Measurements from ENCODE around the gene VPS18.
A peak's percentile ranks its signal among the peaks of the same experiment; 100 is the strongest.

VPS18 gene

DNA sequence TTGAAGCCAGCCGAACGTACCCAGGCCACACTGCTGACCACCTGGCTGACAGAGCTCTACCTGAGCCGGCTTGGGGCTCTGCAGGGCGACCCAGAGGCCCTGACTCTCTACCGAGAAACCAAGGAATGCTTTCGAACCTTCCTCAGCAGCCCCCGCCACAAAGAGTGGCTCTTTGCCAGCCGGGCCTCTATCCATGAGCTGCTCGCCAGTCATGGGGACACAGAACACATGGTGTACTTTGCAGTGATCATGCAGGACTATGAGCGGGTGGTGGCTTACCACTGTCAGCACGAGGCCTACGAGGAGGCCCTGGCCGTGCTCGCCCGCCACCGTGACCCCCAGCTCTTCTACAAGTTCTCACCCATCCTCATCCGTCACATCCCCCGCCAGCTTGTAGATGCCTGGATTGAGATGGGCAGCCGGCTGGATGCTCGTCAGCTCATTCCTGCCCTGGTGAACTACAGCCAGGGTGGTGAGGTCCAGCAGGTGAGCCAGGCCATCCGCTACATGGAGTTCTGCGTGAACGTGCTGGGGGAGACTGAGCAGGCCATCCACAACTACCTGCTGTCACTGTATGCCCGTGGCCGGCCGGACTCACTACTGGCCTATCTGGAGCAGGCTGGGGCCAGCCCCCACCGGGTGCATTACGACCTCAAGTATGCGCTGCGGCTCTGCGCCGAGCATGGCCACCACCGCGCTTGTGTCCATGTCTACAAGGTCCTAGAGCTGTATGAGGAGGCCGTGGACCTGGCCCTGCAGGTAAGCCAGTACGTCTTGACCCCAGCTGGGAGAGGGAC, 6.2 kb downstream of the VPS18 start:
- DNase-seq: no peak

DNA sequence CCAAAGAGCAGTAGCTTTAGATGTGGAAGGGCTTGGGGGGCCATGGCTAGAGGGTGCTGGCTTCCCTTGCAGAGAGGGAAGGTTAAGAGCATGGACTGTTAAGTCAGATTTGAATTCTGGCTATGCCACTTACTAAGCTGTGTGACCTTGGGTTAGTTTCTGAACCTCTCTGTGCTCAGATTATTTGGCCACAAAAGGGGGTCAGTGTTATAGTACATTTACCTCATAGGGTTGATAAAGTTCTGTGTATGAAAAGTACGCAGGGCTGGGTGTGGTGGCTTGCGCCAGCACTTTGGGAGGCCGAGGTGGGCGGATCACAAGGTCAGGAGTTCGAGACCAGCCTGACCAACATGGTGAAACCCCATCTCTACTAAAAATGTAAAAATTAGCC, 6.8 kb downstream of the VPS18 start:
- no peak for DNase-seq

DNA sequence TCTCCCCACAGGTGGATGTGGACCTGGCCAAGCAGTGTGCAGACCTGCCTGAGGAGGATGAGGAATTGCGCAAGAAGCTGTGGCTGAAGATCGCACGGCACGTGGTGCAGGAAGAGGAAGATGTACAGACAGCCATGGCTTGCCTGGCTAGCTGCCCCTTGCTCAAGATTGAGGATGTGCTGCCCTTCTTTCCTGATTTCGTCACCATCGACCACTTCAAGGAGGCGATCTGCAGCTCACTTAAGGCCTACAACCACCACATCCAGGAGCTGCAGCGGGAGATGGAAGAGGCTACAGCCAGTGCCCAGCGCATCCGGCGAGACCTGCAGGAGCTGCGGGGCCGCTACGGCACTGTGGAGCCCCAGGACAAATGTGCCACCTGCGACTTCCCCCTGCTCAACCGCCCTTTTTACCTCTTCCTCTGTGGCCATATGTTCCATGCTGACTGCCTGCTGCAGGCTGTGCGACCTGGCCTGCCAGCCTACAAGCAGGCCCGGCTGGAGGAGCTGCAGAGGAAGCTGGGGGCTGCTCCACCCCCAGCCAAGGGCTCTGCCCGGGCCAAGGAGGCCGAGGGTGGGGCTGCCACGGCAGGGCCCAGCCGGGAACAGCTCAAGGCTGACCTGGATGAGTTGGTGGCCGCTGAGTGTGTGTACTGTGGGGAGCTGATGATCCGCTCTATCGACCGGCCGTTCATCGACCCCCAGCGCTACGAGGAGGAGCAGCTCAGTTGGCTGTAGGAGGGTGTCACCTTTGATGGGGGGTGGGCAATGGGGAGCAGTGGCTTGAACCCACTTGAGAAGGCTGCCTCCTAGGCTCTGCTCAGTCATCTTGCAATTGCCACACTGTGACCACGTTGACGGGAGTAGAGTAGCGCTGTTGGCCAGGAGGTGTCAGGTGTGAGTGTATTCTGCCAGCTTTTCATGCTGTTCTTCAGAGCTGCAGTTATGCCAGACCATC, 8.6 kb downstream of the VPS18 start:
- no peak for DNase-seq

DNA sequence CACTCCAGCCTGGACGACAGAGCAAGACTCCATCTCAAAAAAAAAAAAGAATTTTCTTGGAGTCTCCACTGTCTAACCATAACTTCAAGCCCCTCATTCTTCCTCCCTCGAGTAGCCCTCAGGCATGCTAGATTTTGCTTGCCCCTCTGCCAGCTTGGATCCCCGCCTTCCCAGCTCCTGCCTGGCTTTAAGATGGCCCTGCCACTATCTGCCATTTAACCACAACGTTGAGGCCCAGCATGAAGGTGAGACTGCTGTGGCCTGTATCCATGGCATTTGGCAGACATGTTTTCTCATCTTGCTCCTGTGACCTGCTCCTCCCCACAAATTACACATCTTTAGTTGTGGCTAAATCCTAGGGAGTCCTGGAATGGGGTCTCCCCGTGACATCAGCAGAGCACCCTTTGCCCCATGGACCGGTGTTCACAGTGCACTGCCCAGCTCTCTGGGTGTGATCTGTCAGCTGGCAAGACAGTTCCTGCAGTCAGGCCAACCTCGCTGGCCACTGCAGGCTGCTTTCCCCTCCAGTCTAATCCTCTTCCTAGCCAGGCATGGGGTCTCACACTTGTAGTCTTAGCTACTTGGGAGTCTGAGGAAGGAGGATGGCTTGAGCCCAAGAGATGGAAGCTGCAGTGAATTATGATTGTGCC, 10.4 kb downstream of the VPS18 start:
- no peak for DNase-seq

DNA sequence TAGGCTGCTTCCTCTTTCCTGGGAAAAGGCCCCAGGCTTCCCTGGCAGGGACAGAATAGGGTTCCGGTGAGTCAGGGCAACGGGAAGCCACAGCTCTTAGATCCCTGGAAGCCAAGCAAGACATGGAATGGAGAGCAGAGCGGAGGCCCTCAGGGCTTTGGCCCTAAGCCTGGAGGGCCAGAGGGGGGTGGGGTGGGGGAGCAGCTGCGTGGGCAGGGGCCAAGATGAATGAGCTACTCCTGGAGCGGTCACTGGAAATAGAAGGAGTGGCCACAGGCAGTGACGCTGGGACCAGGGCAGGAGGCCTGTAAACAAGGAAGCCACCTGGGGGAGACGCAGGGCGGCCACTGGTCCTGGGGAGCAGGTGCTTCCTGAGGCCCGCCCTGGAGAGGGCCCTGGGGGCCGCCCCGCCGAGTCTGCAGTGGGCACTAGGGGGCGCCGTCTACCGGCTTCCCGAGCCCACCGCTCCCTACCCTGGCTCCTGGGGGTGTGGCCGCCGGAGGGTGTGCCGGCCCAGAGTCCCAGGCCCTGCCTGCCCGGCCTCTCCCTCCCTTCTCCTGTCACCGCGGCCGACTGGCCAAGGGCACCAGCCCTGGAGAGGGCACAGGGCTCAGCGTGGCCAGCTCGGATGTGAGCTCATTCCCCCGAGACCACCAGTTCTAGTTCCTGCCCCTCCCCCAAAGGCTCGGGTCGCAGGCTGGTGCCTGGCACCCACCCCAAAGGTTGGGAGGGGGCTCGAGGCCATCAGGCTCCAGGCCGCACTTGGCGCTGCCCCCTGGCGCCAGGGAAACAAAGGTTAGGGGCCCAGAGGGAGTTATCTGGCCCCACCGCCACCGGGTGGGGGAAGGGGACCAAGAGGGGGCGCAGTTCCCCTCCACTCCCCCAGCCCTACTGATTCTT, 12.1 kb downstream of the VPS18 start:
- DNase-seq: peak; percentile 75 to 84

DNA sequence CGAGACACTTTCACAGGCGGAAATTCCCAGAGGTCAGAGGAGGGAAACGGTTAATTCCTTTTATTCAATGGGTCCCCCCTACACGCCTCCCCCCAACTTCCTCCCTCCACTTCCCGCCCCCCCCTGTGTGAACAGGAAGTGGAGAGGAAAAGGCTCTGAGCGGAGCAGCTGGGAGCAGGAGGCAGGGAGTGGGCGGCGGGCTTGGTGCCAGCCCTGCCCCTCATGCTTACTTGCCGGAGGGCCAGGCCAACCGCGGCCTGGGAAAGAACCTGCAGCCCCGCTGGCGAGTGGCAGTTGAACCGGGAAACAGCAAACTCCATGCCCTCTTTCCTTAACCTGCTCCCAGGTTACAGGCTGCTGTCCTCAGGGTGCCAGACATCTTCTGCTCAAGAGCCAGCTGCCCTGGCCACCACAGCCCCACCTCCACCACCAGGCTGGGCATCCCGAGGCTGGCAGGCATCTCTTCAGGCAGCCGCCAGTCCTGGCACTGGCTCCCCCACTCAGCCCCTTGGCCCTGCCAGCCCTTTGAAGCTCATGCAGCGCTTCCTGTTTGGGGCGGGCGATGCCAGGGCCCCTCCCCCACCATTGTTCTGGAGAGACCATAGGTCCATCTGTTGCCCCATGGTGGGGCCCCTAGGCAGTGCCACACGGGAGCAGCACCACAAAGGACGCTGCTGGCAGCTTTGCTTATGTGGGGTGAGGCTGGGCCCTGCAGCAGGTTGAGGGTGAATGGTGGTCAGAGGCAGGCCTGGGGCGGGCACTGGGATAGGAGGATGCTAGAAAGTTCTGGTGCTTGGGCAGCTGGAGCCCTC, 12.9 kb downstream of the VPS18 start:
- DNase-seq: peak in 1 of 2 donors; percentile 19

DNA sequence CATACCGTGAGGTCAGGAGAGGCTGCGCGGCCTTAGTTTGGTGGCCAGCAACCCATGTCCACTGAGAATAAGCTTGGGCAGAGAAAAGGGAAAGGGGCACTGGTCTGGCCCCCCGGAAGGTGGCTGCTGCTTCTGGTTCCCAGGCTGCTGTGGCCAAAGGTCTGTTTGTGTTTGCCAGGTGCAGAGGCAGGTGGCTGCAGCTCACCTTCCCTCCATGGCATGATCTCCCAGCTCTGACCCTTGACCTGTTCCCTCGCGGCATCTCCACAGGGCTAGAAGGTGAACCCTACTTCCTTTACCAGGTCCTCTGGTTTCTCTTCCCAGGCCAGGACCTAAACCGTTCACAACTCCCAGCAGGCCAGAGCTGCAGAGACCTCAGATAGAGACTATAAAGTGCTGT, 13.8 kb downstream of the VPS18 start:
- no peak for DNase-seq

DNA sequence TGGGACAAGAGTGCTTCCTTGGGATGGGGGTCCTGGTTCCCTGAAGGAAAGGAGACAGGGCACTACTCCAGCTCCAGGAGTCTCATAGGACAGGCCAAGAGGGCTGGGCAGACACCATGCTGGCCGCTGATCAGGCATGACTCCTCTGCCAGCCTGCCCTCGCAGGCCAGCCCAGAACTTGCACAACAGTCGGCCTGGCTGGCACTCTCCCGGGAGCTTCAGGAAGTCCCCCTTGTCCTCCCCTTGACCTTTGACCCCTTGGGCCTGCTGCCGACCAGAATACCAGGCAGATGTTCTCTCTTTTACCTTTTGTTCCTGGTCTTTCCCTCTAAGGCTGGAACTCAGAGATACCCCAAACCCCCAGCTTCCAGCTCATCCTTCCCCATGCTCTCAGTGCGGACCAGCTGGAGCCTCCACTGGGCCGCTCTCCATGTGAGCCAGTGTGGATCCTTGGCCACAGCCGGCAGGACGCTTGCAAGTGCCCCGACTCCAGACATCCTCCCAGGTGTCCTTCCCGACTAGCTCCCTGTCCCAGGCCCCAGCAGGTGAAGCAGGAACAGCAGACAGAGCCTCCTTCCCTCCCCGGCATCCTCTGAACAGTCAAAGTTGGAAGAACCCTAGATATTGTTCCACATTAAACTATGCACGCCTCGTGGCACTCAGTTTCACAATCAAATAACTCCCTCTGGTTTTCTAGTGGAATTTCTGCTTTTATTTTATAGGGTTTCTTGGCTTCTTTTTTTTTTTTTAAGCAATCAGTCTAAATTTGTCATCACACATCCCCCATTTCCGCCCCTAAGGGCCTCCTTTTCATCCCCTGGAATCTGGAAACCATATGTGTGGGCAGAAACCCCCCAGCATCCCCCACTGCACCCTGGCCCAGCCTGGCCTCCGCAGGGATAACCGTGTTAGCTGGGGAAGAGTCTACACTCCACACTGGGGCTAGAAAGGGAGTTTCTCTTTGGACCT, 15.7 kb downstream of the VPS18 start:
- DNase-seq: no peak

DNA sequence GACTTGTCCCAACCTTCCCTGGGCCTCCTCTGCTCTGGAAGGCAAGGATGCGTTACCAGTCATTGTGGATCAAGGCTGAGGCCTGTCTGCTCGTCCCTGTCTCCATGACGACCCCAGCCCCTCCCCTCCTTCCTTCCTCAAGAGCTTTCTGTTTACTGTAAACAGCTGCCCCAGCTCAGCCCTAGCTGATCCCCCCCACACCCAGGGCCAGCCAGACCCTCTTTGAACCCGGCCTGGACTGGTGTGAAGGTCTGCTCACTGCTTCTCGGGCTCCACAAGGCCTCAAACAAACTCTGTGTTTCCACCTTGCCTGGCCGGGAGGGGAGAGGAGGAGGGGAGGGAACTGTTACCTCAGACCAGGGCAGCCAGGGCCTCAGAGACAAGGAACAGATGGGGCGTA, 16.9 kb downstream of the VPS18 start:
- DNase-seq: no peak

DNA sequence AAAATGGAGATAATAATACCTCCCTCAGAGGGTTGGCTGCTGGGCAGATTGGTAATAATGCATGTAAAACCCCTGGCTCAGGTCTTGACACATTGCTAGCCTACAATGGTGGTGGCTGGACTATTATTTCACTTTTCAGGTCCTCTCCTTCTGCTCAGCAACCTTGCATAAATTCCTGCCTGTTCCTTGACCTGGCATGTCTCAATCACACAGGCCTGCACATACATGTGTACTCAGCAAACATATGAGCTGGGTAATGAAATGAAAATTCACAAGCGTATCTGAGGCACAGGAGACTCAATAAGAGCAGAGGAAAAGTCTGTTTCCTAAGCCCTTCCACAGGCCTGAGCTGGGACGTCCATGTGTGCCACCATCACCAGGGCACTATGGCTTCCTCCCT, 17.4 kb downstream of the VPS18 start:
- no peak for DNase-seq

DNA sequence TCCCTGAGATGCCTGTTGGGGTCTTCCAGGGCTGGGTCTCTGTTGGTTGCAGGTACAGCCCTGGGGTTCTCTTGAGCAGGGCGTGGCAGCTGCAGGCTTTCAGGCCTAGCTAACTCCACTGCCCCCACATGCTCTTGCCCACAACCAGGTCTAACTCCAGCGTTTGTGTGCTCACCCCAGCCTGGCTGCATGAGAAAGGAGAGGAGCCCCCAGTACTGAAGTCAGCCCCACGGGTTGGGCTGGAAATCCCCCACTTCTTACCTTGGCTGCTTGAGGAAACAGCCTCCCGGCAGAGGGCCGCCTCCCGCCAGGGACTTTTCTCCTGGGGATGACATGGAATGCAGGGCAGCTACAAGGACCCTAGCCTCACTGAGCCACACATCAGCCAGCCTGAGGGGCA, 18.2 kb downstream of the VPS18 start:
- no peak for DNase-seq

DNA sequence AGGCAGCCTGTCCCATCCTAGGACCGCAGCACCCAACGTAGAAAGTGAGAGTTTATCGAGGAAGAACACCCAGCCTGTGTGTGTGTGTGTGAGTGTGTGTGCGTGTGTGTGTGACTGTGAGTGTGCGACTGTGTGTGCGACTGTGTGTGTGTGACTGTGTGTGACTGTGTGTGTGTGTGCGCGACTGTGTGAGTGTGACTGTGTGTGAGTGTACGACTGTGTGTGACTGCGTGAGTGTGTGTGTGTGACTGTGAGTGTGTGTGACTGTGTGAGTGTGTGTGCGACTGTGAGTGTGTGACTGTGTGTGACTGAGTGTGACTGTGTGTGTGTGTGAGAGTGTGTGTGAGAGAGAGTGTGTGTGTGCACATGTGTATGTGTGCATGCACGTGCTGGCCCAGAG, 19.8 kb downstream of the VPS18 start:
- DNase-seq: no peak

DNA sequence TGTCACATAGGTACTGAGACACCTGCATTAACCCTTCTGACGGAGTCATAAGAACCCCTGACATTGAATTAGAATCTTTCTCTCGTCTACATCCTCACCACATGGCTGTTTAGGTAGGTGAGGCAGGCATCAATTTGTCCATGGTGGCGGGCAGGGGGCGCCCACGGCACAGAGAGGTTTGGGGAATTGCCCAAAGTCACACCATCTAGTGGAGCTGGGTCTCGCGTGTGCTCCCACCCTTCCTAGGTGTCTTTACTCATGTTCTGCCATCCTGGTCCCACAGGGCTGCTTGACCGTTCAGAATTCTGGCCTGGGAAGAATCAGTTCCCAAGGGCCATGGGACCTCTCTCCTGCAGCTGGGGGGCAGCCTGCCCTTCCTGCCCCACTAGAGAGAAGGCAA, 20.2 kb downstream of the VPS18 start:
- no peak for DNase-seq

DNA sequence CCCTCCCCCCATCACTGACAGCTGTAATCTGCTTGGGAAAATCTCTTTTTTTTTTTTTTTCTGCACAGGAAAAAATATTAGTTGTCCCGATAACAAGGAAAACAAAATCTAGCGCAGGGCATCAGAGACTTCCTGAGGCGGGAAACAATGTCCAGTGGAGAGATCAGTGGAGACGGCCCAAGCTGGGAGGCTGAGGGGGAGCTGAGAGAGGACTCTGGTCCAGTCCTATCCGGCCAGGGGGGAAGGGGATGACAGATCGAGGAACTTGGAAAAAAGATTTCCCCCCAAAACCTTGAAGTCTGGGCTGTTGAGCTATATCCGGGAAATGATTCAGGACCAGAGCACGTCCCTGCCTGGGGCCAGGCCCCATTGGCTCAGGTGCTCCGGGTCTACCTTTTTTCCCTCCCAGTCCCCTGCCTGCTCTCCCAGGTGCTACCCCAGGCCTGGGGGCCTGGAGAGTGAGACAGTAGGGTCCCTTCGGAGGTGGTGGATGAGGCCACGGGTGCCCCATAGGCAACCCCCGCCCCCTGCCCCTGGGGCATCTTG, 20.9 kb downstream of the VPS18 start:
- DNase-seq: no peak

DNA sequence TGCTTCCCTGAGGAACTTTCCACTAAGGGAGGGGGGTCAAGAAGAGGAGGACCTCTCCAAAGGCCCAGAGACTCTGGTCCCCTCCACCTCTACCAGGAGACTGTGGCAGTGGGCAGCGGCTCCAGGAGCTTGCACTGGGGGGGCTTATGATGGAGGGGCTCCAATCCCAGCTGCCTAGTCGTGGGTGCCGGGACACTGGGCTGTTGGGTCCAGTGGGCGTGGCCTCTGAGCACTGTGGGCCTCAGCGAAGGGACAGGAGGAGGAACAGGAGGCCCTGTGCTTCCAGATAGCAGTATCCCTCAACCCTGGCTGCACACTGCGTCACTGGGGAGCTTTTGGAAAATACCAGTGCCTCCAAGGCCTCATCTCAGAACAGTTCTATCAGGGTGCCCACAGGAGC, 21.4 kb downstream of the VPS18 start:
- no peak for DNase-seq

DNA sequence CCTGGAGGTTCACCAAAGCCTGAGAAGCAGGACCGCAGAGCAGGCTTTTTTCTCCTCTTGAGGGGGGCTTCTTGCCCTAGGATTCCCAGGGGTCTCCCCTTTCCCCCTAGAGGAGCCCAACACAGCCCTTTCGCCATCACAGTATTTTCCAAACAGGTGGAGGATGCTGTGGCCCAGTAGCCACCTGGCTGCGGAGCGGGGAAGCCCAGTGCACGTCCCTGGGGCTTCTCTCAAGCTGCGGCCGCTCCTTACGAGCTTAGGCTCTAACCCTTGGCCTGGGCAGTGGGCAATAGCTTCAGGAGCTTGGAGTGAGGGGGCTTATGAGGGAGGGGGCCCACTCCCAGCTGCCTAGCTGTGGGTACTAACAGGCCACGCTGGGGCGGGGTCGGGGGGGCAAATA, 23.3 kb downstream of the VPS18 start:
- no peak for DNase-seq

DNA sequence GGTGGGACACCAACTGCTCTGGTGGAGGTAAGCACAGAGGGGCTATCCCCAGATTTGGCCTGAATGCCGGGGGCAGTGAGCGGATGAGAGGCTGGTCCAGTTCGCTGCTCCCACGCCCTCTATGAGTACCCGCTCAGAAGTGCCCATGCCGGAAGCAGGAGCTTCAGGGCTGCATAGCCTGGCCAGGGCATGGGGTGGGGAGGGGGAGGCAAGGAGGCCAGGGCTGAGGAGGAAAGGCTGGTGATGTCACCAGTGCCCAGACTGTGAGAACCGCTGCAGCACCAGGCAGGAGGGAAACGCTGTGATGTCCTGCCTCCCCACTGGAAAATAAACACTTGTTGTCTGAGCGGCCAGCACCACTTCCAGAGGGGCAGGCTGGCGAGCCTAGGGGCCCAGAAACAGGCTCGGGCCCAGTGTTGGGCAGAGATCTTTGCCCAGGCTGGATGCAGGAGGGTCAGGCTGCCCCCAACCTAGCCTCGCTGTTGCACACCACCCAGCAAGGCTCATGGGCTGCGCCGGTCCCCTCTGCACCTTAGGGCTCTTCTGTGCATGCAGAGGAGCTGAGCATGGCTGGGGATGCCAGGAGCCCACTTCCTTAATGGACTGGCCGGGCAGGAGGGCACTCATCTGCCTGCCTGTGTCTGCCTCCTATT, 24.0 kb downstream of the VPS18 start:
- no peak for DNase-seq

DNA sequence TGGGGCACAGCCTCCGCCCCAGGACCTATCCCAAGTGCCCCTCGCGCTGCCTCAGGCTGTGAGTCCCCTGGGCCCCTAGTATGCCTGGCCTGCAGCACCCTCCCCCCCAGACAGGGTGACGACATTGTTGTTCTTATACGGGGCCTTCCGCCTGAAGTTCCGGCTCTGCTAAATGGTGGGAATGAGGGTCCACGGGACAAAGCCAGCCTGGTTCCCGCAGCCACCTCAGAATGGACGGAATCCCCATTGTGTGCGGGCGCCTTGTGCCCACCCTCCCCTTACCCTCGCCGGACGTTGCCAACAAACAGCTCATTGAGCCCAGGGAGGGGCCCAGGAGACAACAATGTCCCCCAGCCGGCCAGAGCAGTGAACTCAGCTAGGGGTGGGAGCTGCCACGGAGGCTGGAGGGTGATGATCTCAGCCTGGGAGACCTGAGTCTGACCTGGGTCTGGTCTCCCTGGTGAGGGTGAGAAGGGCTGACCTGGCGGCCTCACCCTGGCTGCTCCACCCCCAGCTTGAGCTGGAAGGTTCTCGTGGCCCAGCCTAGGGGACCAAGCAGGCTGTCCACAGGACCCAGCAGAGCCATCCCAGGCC, 24.6 kb downstream of the VPS18 start:
- no peak for DNase-seq

DNA sequence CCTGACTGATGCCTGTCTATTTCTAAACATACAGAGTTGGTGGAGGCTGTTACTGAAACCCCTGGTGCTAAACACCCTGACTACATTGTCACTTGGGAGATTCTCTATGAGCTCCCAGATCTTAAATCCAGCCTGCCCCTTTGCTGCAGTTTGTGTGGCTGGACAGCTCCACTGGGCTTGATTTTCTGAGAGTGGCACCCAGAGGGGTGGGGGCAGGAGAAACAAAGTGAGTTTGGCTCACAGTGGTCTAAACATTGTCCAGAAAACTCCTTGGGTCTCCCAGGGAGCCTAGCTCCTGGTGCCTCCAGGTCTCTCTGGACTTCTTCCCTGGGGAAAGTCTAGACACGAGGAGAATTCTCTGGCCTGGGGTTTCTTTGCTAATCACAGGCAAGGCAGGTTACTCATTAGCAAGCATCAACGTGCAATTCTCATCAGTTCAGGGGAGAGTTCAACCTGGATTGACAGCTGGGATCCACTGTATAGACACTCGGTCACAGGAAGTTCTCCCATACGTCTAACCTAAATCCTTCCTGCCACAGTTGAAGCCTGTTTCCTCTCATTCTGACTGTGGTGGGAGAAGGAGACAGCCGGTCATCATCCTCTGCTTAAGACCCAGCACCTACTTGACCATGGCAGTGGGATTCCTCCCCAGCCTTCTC, 27.8 kb downstream of the VPS18 start:
- no peak for DNase-seq
